GM19035 (cell line): ENCODE results near the gene CFAP58.

Experiments
- ATAC-seq: cut with Tn5 transposase; IDR thresholded peaks from one replicate; pipeline ENCODE4 v1.9.1; 2021; ENCODE audit not compliant: unreplicated experiment

Gene CFAP58

GRCh38 chr10:104479906-104480593 lies 126.4 kb downstream of the CFAP58 start:
- ATAC-seq: no peak

GRCh38 chr10:104480797-104481196 lies 127.2 kb downstream of the CFAP58 start:
- no peak for ATAC-seq

DNA sequence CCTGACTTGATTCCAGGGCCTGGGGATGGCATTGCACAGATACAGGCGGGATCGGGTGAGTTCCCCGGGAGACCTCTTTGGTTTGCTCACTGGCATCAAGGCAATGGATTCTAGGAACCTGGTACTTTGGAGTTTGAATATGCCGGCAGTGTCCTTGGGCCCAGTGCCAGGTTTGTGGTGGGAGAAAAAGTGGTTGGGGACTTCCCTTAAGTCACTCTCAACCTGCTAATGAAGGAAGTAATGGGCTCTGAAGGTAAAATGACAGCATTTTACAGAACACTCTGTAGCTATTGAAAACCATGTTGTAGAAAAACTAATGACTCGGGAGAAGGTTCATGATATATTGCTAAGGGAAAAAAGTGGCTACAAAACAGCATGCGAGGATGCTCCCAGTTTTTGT lies 129.9 kb downstream of the CFAP58 start:
- no peak for ATAC-seq

DNA sequence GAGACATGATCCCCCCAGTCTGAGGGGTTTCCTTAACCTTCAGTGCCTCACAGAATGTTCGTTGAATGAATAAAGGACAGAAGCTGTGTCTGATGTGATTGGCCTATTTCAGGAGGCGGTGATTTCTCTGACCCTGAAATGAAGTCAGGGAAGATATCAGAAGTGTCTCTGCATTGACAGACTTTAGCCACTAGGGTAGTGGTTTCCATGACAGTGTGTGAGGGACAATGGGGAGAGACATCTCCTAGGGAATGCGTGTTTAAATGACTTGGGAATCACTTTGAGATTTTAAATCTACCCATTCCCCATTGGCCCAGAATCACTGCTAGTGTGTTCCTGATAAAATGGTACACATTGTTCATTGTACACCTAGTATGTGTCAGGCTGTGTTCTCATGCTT lies 132.0 kb downstream of the CFAP58 start:
- ATAC-seq: no peak

GRCh38 chr10:104486803-104487202 lies 133.2 kb downstream of the CFAP58 start:
- ATAC-seq: no peak

- ATAC-seq: no peak
These were observed 134.3 kb downstream of the CFAP58 start for GRCh38 chr10:104487794-104488438.

DNA sequence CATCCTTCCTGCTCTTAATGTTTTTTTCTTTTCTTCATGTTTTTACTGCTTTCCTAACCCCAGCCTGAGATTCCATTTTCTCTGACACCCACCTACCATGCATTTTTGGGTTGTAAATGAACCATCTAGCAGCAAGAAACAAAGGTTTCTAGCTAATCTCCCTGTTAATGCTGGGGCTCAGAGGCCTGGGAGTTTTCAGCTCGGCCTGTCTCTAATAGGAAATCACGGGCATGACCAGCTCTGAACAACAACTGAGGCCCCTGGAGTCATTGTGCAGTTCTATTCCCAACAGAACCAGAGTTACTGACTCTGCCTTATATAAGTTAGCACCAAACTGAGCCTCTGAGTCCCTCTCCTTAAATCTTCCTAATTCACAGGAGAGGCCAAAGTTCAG lies 134.8 kb downstream of the CFAP58 start:
- ATAC-seq: no peak

GRCh38 chr10:104492329-104492940 lies 138.8 kb downstream of the CFAP58 start:
- no peak for ATAC-seq

GRCh38 chr10:104498347-104499081 lies 144.9 kb downstream of the CFAP58 start:
- ATAC-seq: no peak

GRCh38 chr10:104501449-104501848 lies 147.8 kb downstream of the CFAP58 start:
- no peak for ATAC-seq

DNA sequence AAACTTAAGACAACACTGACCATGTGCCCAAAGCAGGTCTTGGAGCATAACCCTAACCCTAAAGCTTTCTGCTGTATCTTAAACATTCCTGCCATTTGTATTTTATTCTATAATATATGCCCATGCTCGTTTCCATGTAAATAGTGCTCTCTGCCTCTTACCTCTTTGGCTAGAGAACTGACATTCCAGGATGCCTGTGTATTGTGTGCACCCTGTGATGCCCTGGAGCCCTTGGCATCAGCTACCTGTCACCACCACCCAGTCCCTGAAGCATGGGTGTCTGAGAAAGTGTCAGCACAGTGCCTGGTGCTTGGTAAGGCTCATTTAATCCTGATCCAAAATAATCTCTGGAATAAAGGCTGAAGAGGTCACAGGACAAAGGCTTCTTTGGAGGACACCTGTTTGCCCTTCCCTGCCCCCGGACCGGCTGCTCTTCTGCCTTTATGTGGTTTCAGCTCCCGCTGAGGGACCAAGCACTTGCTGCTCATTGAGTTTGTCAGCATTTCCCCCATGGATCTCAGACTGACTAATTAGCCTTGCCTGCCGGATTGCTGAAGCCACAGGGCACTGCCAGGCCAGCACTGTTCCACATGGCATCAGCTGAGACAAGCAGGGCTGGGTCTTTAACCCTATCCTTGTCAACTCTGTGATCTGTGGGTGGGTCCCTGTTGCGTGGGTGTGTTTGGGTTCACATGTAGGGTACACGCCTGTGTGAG lies 148.4 kb downstream of the CFAP58 start:
- ATAC-seq: no peak

DNA sequence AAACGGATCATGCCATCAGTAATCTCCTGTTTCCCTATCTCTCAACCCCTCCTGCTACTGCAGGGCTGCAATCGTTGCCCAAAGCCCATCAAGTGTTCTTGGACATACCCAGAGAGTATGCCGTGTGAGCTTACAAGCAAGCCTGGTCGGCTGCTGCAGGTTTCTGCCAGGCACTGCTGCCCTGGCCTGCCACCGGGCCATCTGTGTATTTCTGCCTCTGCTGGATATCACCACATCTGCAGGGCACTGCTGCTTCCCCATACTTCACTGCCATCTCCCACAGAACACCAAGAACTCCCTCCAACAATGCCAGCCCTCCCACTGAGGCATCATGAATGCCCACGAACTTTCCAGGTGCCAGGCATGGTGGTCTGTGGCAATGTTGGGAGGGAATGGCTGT lies 149.3 kb downstream of the CFAP58 start:
- no peak for ATAC-seq
